ENCODE measurements around the gene GRIA4.
A peak's percentile ranks its signal among the peaks of the same experiment; 100 is the strongest.
"Not testable (repeated sequence)": the region's sequence is repeated elsewhere in the genome, so short reads cannot be mapped to it uniquely, and the experiment has no call there.

The GRIA4 gene

DNA sequence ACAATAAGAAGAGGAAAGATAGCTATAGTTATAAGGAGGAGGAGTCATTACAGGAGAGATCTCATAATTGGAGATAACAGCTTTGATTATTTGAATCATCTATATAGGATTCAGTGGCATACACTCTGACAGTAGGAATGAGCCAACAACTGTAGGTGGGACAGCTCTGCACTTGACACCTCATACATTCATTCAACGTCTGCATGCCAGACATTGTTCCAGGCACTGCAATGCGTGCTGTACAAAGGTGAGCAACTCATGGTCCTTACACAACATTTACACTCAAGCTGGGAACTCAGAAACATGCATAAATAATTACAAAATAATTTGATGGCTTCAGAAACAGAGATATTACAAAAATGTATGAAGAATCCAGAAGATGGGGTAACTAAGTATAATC lies 257.9 kb downstream of the GRIA4 start:
- no peak for DNase-seq

DNA sequence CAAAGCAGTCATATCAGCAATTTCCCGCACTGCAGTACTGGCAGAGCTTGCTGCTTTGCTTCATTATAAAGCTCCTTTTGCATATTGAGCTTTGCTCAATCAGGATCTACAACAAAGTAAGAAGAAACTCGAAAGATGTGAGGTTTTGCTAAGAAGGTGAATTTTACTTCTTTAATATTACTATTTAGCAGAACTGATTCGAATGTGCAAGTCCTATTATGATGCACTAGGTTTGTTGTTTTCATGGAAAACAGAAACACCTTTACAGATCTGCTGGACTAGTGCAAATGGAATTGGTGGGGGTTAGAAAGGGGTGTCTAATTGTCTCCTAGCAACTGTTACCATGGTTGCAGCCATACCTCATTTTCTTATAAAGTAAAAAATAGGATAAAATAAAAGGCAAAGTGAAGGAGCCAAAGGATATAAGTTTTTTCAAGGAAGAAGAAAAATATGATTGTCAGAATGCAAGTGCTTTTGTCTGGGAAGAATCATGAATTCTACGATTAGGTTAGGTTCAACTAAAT lies 259.0 kb downstream of the GRIA4 start:
- no peak for DNase-seq

DNA sequence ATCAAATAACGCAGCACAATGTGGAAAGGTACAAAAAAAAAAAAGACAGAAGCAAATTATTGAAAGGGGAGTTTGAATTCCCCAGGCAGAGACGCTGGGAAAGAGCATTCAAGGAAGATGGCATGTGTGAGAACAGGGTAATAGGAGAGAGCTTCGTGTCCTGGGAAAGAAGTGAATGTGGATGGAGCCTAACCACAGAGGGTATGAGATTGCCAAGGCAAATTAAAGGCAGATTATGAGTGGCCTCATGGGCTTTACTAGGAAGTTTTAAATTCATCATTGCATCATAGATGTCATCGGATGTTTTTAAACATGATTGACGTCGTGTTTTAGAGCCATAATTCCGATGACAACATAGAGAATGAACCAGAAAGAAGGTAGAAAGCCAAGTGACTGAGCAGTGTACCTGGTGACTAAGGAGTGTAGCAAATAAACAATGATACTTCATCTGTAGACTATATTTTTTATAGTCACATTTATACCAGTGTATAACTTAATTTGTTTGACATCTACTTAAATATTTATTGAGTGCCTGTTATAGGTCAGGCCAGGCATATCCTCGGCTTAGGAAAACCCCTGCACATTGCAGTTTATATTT lies 260.7 kb downstream of the GRIA4 start:
- DNase-seq = no peak

DNA sequence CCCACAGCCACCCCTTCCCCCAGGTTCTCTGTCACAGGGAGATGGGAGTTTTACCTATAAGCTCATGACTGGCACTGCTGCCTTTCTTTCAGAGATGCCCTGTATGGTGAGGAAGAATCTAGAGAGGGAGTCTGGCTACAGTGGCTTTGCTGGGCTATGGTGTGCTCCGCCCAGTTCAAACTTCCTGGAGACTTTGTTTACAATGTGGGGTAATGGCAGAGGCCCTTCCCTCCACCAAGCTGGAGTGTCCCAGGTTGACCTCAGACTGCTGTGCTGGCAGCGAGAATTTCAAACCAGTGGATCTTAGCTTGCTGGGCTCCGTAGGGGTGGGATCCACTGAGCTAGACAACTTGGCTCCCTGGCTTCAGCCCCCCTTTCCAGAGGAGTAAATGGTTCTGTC lies 268.6 kb downstream of the GRIA4 start:
- no peak for DNase-seq

DNA sequence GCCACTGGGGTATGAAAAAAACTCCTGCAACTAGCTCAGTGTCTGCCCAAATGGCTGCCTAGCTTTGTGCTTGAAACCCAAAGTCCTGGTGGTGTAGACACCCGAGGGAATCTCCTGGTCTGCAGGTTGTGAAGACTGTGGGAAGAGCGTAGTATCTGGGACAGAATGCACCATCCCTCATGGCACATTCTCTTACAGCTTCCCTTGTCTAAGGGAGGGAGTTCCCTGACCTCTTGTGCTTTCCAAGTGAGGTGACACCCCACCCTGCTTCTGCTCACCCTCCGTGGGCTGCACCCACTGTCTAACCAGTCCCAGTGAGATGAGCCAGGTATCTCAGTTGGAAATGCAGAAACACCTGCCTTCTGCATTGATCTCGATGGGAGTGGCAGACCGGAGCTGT lies 269.1 kb downstream of the GRIA4 start:
- DNase-seq = not testable (repeated sequence)

DNA sequence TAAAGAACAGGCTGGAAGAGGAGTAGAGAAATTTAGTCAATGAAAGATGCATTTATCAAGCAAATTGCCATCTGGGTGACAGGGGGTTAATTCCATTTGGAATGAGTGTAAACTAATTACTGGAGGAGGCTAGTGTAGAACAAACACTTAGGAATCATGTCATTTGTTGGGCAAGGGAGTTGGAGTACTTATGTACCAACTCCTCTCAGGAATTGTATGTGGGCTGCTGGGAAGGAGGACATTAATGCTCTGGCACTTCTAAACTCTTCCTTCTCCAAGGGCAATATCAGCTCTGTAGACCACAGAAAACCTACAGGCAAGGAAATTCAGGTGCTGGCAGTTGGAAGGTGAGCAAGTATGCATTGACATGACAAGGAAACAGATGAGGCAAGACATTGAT lies 271.2 kb downstream of the GRIA4 start:
- no peak for DNase-seq

DNA sequence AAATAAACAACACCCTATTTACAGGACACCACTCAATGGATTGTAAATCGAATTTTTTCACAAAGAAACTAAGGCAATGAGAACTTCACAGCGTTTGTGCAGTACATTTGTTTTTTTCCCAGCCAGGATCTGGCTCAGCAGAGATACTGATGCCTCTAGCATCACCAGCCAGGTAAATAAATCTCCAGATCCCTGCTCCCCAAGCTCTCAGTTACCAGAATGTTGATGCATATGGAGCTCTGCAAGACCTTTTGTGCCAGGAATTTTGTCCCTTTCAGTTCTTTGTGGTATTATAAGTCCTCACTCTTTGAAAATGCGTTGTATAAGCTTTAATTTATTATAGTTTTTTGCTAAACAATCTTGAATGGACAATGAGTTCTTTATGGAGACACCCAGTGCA lies 274.6 kb downstream of the GRIA4 start:
- no peak for DNase-seq

DNA sequence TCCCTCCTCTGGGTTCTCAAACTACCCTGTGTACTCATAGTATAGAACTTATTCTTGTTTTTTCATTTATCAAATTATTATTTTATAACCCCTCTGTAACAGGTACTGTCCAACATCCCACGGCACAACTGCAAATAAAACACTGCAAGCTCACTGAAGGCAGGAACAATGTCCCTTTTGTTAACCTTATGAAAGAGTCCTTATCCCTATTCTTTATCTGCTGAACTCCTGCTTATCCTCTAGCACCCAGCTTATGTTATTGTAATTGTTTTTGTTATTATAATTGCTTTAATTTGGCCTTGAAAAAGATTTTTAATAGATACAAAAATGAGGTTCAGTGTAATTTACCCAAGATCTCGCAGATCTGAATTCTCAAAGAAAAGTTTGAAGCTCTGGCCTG lies 281.8 kb downstream of the GRIA4 start:
- no peak for DNase-seq

DNA sequence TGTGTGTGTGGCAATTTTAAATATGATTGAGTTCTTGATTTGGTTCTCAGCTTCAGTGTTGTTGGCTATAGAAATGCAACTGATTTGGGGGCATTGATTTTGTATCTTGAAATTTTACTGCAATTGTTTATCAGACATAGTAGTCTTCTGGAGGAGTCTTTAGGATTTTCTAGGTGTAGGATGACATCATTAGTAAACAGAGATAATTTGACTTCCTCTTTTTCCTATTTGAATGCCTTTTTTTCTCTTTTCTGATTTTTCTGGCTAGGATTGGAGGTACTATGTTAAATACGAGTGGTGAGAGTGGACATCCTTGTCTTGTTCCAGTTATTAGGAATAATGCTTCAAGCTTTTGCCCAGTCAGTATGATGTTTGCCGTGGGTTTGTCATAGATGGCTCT lies 287.3 kb downstream of the GRIA4 start:
- no peak for DNase-seq

DNA sequence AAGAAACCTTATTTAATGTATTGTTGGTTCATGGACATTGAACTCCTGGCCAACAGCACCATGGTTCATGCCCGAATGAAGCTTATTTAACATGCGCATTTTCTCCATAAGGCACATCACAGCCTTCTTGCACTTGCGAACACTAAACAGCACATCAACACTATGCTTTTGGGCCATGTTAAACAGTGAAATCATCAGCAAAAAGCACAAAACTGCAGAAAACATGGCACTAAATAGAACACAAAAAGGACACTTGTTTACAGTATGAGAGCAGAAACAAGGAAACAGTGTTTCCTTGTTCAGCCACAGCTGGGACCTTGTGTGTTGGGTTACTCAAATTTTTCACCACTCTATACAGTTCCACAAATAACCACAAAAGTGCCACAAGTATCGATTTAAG lies 289.9 kb downstream of the GRIA4 start:
- no peak for DNase-seq

DNA sequence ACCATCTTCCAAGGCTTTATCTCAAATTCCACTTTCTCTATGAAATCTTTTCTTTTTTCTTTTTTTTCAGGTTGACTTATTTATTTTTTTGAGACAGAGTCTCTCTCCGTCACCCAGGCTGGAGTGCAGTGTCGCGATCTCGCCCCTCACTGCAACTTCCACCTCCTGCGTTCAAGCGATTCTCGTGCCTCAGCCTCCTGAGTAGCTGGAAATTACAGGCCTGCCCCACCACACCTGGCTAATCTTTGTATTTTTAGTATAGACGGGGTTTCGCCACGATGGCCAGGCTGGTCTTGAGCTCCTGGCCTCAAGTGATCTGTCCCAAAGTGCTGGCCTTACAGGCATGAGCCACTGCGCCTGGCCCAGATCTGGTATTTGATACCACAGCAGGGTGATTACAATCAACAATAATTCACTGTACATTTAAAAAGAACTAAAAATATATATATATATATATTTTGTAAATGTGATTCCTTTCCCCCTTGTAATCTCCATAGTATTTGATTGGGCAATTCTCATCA lies 290.7 kb downstream of the GRIA4 start:
- DNase-seq = no peak

DNA sequence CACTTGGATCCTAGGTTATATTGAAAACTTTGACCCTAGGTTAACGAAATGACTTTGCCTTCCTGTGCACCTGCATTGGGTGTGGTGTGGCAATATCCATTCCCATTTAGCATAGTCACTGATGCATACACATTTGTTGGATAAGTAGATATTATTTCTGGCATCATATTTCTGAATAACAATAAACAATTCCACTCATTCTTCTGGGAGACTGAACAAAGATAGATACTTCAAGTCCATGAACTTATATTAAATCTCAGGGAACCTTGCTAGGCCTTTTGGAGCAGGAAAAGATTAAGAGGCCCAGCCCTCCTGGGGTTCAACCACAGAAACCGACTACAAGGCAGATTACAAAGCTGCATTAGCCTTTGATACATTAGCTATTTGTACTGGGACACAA lies 293.2 kb downstream of the GRIA4 start:
- DNase-seq = no peak

DNA sequence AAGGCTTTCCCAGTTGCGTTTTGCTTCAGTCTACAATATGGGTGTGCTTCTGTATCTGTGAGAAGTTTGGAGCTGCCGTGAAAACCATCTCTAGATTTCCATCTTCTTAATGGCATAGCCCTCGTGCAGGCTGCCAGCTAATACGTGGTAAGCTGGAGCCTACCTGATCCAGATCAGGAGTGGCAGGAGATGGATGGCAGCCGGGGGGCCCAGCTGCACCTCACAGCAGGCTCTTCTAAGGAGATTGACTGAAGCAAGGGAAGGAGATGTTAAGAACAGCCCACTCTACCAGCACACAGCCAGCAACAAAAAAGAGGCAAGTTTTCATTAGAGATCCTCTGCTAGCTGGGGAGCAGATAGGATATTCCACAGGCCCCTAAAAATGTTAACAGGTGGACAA lies 296.6 kb downstream of the GRIA4 start:
- no peak for DNase-seq

DNA sequence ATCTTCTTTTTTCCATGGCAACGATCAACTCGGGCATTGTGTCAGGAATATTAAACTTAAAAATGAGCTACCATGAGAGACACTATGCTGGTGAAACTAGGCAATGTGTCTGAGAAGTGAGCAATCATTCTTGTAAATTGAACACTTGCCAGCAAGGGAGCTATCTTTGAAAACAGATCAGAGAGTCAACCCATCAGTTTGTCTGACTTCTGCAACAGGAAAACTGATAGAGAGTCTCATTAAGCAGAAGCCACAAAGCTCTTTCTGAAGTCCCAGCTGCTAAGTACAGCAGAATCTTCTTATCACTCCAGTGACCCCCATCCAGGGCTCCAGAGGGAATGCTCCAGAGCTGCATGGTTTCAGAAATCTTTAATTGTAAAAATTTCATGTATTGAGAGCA lies 297.4 kb downstream of the GRIA4 start:
- no peak for DNase-seq

DNA sequence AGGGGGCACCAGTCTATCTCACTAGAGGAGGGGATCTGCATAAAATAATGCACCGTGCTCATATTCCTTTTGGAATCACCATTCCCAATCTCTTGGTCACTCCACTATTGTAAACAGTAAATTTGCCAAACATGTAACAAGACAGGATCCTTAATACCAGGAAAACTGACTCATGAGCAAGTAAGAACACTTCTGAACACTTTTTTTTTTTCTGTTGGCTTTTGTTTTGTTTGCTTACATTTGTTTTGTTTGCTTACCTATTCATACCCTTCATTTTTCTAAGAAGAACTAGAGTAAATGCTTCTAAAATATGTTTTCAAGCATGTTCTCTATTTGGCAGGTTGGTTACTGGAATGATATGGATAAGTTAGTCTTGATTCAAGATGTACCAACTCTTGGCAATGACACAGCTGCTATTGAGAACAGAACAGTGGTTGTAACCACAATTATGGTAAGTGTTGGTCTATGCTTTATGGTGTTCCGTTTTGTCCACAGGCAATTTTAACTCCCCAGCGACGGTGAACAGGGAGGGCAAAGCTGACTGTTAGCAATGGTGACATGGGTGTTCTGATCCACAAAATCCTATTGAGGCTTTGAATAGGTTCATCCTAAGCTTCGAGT lies 300.3 kb downstream of the GRIA4 start:
- DNase-seq = peak; percentile 88

DNA sequence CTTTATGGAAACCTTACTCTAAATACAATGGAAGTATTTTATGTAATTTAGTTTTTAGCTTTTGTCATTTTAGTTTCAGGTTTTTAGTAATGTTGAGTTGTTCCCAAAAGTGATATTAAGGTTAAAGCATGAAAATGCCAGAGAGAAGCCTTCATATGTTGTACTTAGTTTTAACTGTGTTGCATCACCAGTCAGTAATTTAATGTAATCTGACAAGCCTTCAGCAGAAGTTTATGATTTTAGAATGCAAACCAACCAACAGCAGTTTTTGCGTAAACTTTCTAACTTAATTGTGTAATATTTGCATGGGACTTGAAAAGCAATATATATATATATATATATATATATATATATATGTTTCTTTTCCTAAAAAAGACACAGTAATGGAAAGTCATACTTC lies 301.6 kb downstream of the GRIA4 start:
- DNase-seq = peak; percentile 40

DNA sequence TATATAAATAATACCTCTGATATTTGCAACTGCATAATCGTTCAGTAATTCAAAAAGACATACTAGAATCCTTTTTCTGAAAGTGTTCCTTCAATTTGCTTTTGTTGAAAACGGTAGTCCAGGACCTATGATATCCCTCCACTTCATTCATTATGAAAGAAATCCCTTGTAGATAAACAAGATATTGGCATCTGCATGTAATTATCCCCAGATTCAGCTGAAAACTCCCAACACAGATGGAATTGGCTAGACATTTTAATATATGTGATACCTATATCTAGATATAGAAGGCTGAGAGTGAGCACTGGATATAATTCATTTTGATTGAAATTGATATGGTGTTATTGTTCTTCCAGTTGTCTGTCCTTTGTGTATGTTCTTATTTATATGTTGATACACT lies 302.8 kb downstream of the GRIA4 start:
- no peak for DNase-seq

DNA sequence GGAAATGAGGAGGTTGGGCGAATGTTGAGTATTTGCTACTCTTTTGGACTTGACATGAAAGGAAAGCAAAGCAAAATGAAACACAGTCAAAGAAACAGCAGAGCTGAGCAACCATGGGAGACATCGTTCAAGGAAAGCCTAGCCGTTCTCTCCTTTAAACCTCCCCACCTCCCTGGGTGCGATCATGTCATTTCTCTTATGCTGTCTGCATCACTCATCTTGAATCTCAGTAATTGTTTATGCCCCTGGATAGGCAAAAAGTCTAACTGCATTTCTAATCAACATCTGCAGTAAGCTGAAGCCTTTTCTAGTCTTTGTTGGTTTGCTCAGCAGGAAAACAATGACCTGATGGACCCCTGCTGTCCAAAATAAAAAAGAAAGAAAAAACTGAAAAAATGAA lies 305.1 kb downstream of the GRIA4 start:
- no peak for DNase-seq

DNA sequence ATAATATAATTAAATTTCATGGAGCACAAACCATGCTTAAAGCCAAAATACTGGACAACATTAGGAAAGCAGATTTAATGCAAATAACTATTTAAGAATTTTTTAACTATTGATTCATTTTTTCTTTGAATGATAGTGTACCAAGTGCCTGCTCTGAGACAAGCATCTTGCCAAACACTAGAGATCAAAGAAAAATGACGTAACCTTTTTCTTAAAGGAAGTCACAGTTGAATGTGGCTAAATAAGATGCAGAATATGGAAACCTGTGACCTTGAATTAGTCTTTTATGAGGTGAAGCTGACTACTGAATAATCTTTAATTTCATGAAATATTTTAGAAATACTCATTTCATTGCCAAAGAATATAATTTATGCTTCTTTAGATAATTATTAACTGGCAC lies 308.2 kb downstream of the GRIA4 start:
- no peak for DNase-seq

DNA sequence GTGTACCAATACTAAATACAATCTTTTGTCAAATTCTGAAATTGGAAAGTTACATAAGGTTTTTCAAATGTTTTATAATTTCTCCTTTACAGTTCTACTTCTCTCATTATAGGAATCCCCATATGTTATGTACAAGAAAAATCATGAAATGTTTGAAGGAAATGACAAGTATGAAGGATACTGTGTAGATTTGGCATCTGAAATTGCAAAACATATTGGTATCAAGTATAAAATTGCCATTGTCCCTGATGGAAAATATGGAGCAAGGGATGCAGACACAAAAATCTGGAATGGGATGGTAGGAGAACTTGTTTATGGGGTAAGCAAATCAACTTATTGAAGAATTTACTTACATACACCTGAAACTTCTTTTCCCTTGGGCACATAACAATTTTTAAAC lies 308.7 kb downstream of the GRIA4 start:
- no peak for DNase-seq

DNA sequence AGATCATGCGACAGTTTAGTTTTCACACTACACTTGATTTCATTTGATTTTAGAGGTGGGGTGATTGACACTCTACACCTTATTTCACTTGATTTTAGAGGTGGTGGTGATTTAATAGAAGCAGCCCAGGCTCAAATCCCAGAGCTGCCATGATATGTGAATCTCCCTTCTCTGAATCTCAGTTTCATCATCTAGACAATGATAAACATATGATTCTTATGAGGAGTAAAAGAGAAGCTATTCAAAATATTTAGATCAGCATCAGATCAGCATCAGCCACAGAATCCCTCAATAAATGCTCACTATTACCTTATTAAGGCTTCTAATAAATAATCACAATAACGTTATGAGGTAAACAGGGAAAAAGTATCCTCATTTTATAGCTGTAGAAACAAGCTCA lies 313.4 kb downstream of the GRIA4 start:
- DNase-seq = no peak

DNA sequence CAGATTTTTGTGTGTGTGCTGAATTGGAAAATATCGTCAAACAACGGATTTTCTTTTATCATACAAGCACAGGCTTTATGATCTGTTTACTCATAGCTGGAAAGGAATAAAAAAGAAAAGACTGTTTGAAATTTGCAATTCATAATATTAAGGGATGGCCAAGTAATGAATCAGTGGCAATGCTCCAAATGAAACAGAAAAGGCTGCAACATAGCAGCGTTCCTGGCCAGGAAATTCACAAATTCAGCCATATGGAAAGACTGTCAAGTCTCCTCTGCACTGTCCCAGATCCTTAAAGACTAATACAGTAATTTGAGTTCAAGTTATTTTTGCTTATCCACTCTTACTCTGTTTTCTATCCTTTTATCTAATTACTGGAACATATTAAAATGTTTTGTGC lies 313.9 kb downstream of the GRIA4 start:
- DNase-seq = peak; percentile 58

DNA sequence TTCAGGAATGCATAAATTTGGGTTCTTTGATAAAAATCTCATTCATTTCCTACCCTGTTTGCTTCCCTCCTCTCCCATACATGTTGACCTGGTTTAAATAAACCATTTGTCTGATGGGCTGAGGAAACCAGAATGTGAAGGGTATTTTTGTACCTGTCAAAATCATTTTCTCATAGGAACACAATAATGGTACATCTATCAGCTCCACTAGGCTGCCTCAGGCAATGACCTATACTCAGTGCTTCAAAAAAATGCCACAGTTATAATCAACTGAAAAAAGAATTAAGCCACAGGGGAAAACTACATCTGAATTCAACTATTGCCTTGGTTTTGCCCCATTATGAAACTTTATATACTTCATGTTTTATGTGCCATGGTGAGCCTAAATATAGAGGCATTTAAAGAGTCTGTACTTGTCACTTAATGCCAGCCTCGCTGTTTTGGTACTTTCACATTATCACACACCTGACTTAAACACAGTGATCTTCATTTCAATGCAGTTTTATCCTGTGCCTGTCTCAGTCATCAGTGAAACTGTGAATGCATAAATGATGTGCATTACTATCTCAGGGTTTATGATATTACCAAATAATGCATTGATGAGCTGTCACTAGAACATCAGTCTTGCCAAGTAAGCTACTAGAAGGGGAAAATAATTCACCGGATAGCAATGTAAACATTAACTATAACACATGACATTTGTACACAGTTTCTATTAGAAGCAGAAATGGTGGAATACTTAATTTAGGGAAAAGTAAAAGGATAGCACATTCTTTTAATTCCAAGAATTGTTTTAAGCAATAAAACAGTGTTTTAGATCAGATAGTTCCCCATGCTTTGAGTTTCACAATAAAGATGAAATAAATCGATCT lies 319.4 kb downstream of the GRIA4 start:
- DNase-seq = peak; percentile 46

DNA sequence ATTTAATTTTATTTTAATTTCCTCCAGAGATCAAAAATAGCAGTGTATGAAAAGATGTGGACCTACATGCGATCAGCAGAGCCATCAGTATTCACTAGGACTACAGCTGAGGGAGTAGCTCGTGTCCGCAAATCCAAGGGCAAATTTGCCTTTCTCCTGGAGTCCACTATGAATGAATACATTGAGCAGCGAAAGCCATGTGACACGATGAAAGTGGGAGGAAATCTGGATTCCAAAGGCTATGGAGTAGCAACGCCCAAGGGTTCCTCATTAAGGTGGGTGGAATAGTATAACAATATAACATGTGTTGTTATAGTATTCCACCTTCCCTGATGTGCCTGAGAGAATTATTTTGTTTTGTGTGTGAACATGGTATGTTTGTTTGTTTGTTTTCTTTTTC lies 323.8 kb downstream of the GRIA4 start:
- no peak for DNase-seq

Measured in HCEC 1CT (cell line).